HL-60 (cell line): ENCODE measurements around the gene AKAP8L.

Source experiments
- DNase-seq, 2 experiments: peaks; one replicate each; pipeline ENCODE4 v3.0.0-alpha.2; 2010 to 2020; ENCODE audit warnings: low read depth in 1 of 2, low spot score in 1 of 2
- H3K27ac ChIP-seq: fragments of 250-450 bp; sonication (Bioruptor Pico); replicated peaks from 2 replicates; pipeline ENCODE4 v1.5.1; 2020; ENCODE audit warnings: mild to moderate bottlenecking, moderate library complexity
- H3K27me3 ChIP-seq: fragments of 250-450 bp; sonication (Bioruptor Pico); 2 replicates; pipeline ENCODE4 v1.5.1; 2021; ENCODE audit warnings: mild to moderate bottlenecking, moderate library complexity; ENCODE audit not compliant: insufficient read depth, poor library complexity, severe bottlenecking
- H3K4me3 ChIP-seq: replicated peaks from 2 replicates; pipeline ENCODE4 v1.5.1; 2011; ENCODE audit warnings: mild to moderate bottlenecking, control low read depth, low read length; ENCODE audit not compliant: insufficient read depth
- CTCF ChIP-seq: IDR thresholded peaks from one replicate; pipeline ENCODE4 v1.5.1; 2011; ENCODE audit warnings: low read length, control low read depth, inconsistent platforms; ENCODE audit not compliant: insufficient read depth
- GABPA ChIP-seq: IDR thresholded peaks from 2 replicates; pipeline ENCODE4 v1.6.1; 2012; ENCODE audit warnings: low read depth
- POLR2AphosphoS5 ChIP-seq: IDR thresholded peaks from 2 replicates; pipeline ENCODE4 v1.6.1; 2012; ENCODE audit warnings: low read depth
- REST ChIP-seq: IDR thresholded peaks from 2 replicates; pipeline ENCODE4 v1.6.1; 2012; ENCODE audit warnings: low read depth; ENCODE audit not compliant: insufficient replicate concordance
- SPI1 ChIP-seq: IDR thresholded peaks from 2 replicates; pipeline ENCODE4 v1.6.1; 2012; ENCODE audit warnings: low read depth, mild to moderate bottlenecking, borderline replicate concordance

AKAP8L gene

GRCh38 chr19:15447057-15447456 is 28.3 kb upstream of the AKAP8L start:
- Histone ChIP-seq H3K27me3 (no peaks in the 10 kb centered on the region), H3K27ac (no peak overlapping the region), H3K4me3 (no peak overlapping the region)
- TF ChIP-seq REST (no peak), CTCF (no peak)
- no peak for DNase-seq

GRCh38 chr19:15445807-15446376 is 27.1 kb upstream of the AKAP8L start:
- H3K27me3 ChIP-seq, result no peaks in the 10 kb centered on the region
- no peak overlapping the region for H3K27ac ChIP-seq
- DNase-seq, result no peak
- TF ChIP-seq SPI1 (no peak), GABPA (no peak), REST (no peak), CTCF (no peak), POLR2AphosphoS5 (no peak)
- H3K4me3 ChIP-seq, result no peak overlapping the region

- Histone ChIP-seq H3K27me3 (no peaks in the 10 kb centered on the region), H3K27ac (no peak overlapping the region), H3K4me3 (no peak overlapping the region)
- TF ChIP-seq GABPA (no peak), REST (no peak), SPI1 (no peak), POLR2AphosphoS5 (no peak), CTCF (no peak)
- no peak for DNase-seq
Observed at GRCh38 chr19:15445227-15445605, 26.4 kb upstream of the AKAP8L start.
